Measurements from ENCODE around the gene DNTT.

- TF ChIP-seq POLR2A (IDR thresholded peaks at IDR 0.05; ENCODE audit: low read length) (no peak), GATA1 (IDR thresholded peaks at IDR 0.05; ENCODE audit: low read depth, low read length) (no peak)
Measured at GRCh38 chr10:96368971-96369370, 64.7 kb downstream of the DNTT start.
